COLO829 (cell line): ENCODE data around the gene LGALS9.
"Not testable (repeated sequence)": the region's sequence is repeated elsewhere in the genome, so short reads cannot be mapped to it uniquely, and the experiment has no call there.

Experiments
- DNase-seq: peaks from one replicate; pipeline ENCODE4 v3.0.0; 2012; ENCODE audit warnings: low spot score

LGALS9 gene

DNA sequence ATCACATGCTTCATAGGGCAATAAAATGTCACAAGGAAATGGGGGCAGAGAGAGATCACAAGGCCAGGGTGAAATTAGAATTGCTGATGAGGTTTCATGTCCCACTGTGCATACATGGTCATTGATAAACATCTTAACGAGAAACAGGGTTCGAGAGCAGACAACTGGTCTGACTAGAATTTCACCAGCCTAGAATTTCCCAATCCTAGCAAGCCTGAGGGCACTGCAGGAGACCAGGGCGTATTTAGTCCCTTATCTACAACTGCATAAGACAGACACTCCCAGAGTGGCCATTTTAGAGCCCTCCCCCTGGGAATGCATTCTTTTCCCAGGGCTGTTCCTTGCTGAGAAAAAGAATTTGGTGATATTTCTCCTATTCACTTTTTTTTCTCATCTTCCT lies 55.3 kb downstream of the LGALS9 start:
- DNase-seq = not testable (repeated sequence)

DNA sequence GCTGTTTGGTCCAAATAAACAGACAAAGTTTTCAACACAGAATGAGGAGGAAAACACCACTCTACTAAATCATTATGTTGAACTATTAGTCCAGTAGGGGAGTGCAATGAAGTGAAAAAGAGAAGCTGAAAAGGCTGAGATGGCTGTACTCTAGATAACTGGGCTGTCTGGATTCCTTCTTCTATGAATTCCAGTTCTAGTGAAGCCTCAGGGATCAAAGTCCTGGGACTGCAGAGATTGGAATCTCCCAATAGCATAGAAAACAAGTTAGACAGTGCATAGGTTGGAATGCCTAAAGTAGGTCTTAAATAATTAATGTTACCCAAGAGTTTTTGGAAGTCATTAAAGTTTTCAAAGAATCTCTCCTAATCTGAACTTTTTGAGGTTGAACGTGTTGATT lies 59.9 kb downstream of the LGALS9 start:
- DNase-seq = no peak

DNA sequence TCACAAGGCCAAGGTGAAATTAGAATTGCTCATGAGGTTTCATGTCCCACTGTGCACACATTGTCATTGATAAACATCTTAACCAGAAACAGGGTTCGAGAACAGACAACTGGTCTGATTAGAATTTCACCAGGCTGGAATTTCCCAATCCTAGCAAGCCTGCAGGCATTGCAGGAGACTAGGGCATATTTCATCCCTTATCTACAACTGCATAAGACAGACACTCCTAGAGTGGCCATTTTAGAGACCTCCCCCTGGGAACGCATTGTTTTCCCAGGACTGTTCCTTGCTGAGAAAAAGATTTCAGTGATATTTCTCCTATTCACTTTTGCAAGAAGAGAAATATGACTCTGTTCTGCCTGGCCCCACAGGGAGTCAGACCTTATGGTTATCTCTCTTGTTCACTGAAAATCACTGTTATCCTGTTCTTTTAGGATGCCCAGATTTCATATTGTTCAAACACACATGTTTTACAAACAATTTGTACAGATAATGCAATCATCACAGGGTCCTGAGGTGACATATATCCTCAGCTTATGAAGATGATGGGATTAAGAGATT lies 64.3 kb downstream of the LGALS9 start:
- DNase-seq = not testable (repeated sequence)
